BJ (cell line): ENCODE data around the gene FRAS1. TPM values are rescaled to one million over a fixed set of nuclear protein-coding genes. Genes with fewer than 3 reads are reported as not detected.

Experiments
- CTCF ChIA-PET: fragments of 350-600 bp; formaldehyde crosslinking; extraction: SDS; loops from one replicate; lab custom pipeline; 2021; ENCODE audit warnings: antibody characterized with exemption, inconsistent platforms; lab: Yijun Ruan, JAX
- POLR2A ChIA-PET: fragments of 300-600 bp; sonication (Branson Sonifier 250); formaldehyde crosslinking; extraction: SDS; loops from one replicate; lab custom pipeline; 2021; ENCODE audit warnings: antibody characterized with exemption; lab: Charles Lee
- DNase-seq: peaks from one replicate; pipeline ENCODE4 v3.0.0-alpha.2; 2011; ENCODE audit warnings: low read depth
- H3K27me3 ChIP-seq: 2 replicates; pipeline ENCODE4 v1.6.0; 2011; ENCODE audit warnings: low read length; ENCODE audit not compliant: control insufficient read depth, insufficient read depth
- H3K36me3 ChIP-seq: 2 replicates; pipeline ENCODE4 v1.5.1; 2011; ENCODE audit warnings: low read length; ENCODE audit not compliant: control insufficient read depth, insufficient read depth
- H3K4me3 ChIP-seq: 2 replicates; pipeline ENCODE4 v1.5.1; 2011; ENCODE audit warnings: low read depth, mild to moderate bottlenecking, control low read depth, low read length
- CTCF ChIP-seq: IDR thresholded peaks from 2 replicates; pipeline ENCODE4 v1.5.1; 2011; ENCODE audit warnings: low read depth, mild to moderate bottlenecking, control low read depth, inconsistent platforms, low read length, moderate library complexity; ENCODE audit not compliant: insufficient read depth
- polyA plus RNA-seq: library from polyadenylated mRNA; depleted of rRNA; stranded (reverse); fragments of >200 nt; gene quantifications from 2 replicates; pipeline ENCODE4 v1.2.3, GENCODE V29; 2011

Gene FRAS1
- polyA plus RNA-seq, 1 experiment = 4.4 TPM

- Histone ChIP-seq H3K4me3 (no peak overlapping the region), H3K27me3 (no peaks in the 10 kb centered on the region), H3K36me3 (no peaks in the 10 kb centered on the region)
- TF ChIP-seq CTCF = no peak
- ChIA-PET CTCF (no interaction called here), POLR2A (no interaction called here)
- no peak for DNase-seq
Measured at GRCh38 chr4:78065508-78066192, 8.5 kb downstream of the FRAS1 start.

- no peaks in the 10 kb centered on the region for H3K27me3 ChIP-seq
- TF ChIP-seq CTCF = no peak
- ChIA-PET POLR2A (no interaction called here), CTCF (interaction anchor here (0.6 to 3.2 kb wide), 3 partner anchors 9 to 28 kb away, joined by 3 to 17 read pairs (median 3); no protein-coding TSS in a partner anchor)
- H3K36me3 ChIP-seq = no peaks in the 10 kb centered on the region
- no peak overlapping the region for H3K4me3 ChIP-seq
- DNase-seq = no peak
Measured at GRCh38 chr4:78068481-78068880, 11.4 kb downstream of the FRAS1 start.

- no peaks in the 10 kb centered on the region for H3K27me3 ChIP-seq
- no peaks in the 10 kb centered on the region for H3K36me3 ChIP-seq
- POLR2A ChIA-PET = no interaction called here
- DNase-seq = no peak
- CTCF ChIA-PET = interaction anchor here (0.5 to 3.2 kb wide), 3 partner anchors 10 to 75 kb away, joined by 3 to 17 read pairs (median 3); no protein-coding TSS in a partner anchor
- H3K4me3 ChIP-seq = no peak overlapping the region
- TF ChIP-seq CTCF = no peak
Measured at GRCh38 chr4:78069319-78069718, 12.2 kb downstream of the FRAS1 start.

GRCh38 chr4:78069859-78070258 lies 12.7 kb downstream of the FRAS1 start:
- DNase-seq = no peak
- ChIA-PET CTCF (interaction anchor here (0.5 to 3.2 kb wide), 2 partner anchors 10 to 76 kb away, joined by 3 to 17 read pairs; no protein-coding TSS in a partner anchor), POLR2A (no interaction called here)
- Histone ChIP-seq H3K4me3 (no peak overlapping the region), H3K36me3 (no peaks in the 10 kb centered on the region), H3K27me3 (no peaks in the 10 kb centered on the region)
- TF ChIP-seq CTCF = no peak

- DNase-seq = no peak
- ChIA-PET CTCF (interaction anchor here (3.2 kb wide), 1 partner anchor 11 kb away, joined by 17 read pairs; no protein-coding TSS in a partner anchor), POLR2A (no interaction called here)
- Histone ChIP-seq H3K4me3 (no peak overlapping the region), H3K27me3 (no peaks in the 10 kb centered on the region), H3K36me3 (no peaks in the 10 kb centered on the region)
- TF ChIP-seq CTCF = no peak
Measured at GRCh38 chr4:78070731-78071282, 13.7 kb downstream of the FRAS1 start.
